NOMO-1 (cell line): ENCODE results near the gene KLF6.

Experiments
- DNase-seq, 2 experiments: peaks; one replicate each; lab custom pipeline; 2025; ENCODE audit not compliant: unreplicated experiment in 2 of 2; lab: John Stamatoyannopoulos, UW

The KLF6 gene

GRCh38 chr10:3776796-3777571, 8.0 kb downstream of the KLF6 start:
- peak; percentile 34 to 40 for DNase-seq

- peak; percentile 33 to 43 for DNase-seq
These were observed 9.1 kb downstream of the KLF6 start for GRCh38 chr10:3775696-3776551.

GRCh38 chr10:3774814-3775695, 10.0 kb downstream of the KLF6 start:
- no peak for DNase-seq

GRCh38 chr10:3774018-3774813, 10.8 kb downstream of the KLF6 start:
- no peak for DNase-seq

- DNase-seq = no peak
These were observed 11.5 kb downstream of the KLF6 start for GRCh38 chr10:3773460-3774017.

GRCh38 chr10:3772361-3773171, 12.4 kb downstream of the KLF6 start:
- DNase-seq = no peak

- DNase-seq = no peak
These were observed 14.3 kb downstream of the KLF6 start for GRCh38 chr10:3770611-3771110.

- DNase-seq = peak; percentile 40 to 90
These were observed 15.5 kb downstream of the KLF6 start for GRCh38 chr10:3769556-3769955.

- DNase-seq = no peak
These were observed 18.8 kb downstream of the KLF6 start for GRCh38 chr10:3766046-3766756.

- peak; percentile 28 to 44 for DNase-seq
These were observed 19.9 kb downstream of the KLF6 start for GRCh38 chr10:3765146-3765545.

GRCh38 chr10:3764626-3765112, 20.3 kb downstream of the KLF6 start:
- DNase-seq = no peak

GRCh38 chr10:3763852-3764625, 21.0 kb downstream of the KLF6 start:
- DNase-seq = no peak

GRCh38 chr10:3763035-3763456, 22.0 kb downstream of the KLF6 start:
- DNase-seq = no peak

- no peak for DNase-seq
These were observed 22.7 kb downstream of the KLF6 start for GRCh38 chr10:3762309-3762708.

- no peak for DNase-seq
These were observed 23.1 kb downstream of the KLF6 start for GRCh38 chr10:3761904-3762303.

- DNase-seq = peak; percentile 80 to 95
These were observed 23.9 kb downstream of the KLF6 start for GRCh38 chr10:3761021-3761686.

GRCh38 chr10:3760083-3760482, 24.9 kb downstream of the KLF6 start:
- DNase-seq = no peak
